Stomach (tissue), 4 donors: ENCODE data around the gene PEAK1.

ENCODE experiments used
- CTCF ChIP-seq, 7 experiments: fragments of 450-650 bp in 4 of 7; fragments of 200-600 bp in 3 of 7; sonication (generic) in 3 of 7; IDR thresholded peaks; one replicate each; pipeline ENCODE4 v1.5.1; 2016 to 2019; ENCODE audit warnings: antibody characterized with exemption in 7 of 7, control low read depth in 2 of 7, mild to moderate bottlenecking in 1 of 7
- POLR2A ChIP-seq, 4 donors: fragments of 450-650 bp; IDR thresholded peaks; one replicate each; pipeline ENCODE4 v1.6.1; 2016; ENCODE audit warnings: antibody characterized with exemption in 4 of 4, control low read depth in 2 of 4, mild to moderate bottlenecking in 1 of 4, moderate library complexity in 1 of 4

GRCh38 chr15:77311020-77311419 is 108.9 kb downstream of the PEAK1 start:
- TF ChIP-seq CTCF (IDR thresholded peaks at IDR 0.05) (no peak), POLR2A (IDR thresholded peaks at IDR 0.05) (no peak)
